Choroid plexus epithelial cell (primary cell): ENCODE measurements around the gene USP36.
"Not testable (repeated sequence)": the region's sequence is repeated elsewhere in the genome, so short reads cannot be mapped to it uniquely, and the experiment has no call there.

Experiments
- DNase-seq: peaks from one replicate; pipeline ENCODE4 v3.0.0-alpha.2; 2010; ENCODE audit warnings: low read depth
- H3K4me3 ChIP-seq: 2 replicates; pipeline ENCODE4 v1.5.1; 2011; ENCODE audit warnings: low read depth, mild to moderate bottlenecking, control low read depth, low read length, moderate library complexity
- TF ChIP-seq, protein P1 (sequence below): conservative IDR thresholded peaks from 2 replicates; pipeline ENCODE4 v1.5.1; 2011; ENCODE audit warnings: low read depth, mild to moderate bottlenecking, control low read depth, inconsistent platforms, low read length, moderate library complexity

Gene USP36

DNA sequence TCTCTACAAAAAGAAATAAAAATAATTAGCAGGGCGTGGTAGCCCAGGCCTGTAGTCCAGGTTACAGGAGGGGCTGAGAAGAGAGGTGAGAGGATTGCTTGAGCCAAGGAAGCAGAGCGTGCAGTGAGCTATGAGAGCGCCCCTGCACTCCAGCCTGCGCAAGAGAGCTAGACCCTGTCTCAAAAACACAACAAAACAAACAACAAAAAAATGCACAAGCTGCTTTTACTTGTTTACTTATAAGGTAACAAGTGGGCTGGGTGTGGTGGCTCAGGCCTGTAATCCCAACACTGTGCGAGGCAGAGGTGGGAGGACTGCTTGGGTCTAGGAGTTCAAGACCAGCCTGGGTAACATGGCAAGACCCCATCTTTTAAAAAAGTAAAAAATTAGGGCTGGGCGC is 60.3 kb downstream of the USP36 start:
- DNase-seq: no peak
- TF ChIP-seq, protein P1, sequence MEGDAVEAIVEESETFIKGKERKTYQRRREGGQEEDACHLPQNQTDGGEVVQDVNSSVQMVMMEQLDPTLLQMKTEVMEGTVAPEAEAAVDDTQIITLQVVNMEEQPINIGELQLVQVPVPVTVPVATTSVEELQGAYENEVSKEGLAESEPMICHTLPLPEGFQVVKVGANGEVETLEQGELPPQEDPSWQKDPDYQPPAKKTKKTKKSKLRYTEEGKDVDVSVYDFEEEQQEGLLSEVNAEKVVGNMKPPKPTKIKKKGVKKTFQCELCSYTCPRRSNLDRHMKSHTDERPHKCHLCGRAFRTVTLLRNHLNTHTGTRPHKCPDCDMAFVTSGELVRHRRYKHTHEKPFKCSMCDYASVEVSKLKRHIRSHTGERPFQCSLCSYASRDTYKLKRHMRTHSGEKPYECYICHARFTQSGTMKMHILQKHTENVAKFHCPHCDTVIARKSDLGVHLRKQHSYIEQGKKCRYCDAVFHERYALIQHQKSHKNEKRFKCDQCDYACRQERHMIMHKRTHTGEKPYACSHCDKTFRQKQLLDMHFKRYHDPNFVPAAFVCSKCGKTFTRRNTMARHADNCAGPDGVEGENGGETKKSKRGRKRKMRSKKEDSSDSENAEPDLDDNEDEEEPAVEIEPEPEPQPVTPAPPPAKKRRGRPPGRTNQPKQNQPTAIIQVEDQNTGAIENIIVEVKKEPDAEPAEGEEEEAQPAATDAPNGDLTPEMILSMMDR: no peak
- no peak overlapping the region for H3K4me3 ChIP-seq

DNA sequence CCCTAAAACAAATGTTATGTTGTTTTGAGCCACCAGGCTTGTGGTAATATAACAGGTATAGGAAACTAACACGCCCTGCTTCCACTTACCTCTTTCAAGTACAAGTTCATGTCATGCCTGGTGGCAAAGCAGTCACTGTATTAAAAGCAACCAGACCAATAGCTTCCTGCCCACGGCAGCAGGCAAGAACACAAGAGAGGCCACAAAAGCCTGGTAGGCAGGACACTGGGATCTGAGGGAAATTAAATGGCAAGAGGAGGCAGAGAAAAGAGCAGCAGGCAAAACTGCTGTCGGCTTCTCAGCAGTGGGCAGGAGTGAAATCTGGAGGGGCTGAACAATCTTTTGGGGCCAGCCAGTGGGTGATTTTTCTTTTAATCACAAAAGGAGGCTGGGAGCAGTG is 60.8 kb downstream of the USP36 start:
- no peak for DNase-seq
- TF ChIP-seq, protein P1: no peak
- H3K4me3 ChIP-seq: no peak overlapping the region

DNA sequence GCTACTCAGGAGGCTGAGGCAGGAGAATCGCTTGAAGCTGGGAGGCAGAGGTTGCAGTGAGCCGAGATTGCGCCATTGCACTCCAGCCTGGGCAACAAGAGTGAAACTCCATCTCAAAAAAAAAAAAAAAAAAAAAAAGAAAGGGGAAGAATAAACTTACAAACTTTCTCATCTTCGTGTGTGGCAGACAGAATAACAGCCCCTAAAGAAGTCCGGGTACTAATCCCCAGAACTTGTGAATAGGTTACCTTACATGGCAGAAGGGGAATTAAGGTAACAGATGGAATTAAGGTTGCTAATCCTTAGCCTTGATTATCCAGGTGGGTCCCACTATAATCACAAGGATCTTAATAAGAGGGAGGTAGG is 61.3 kb downstream of the USP36 start:
- DNase-seq, H3K4me3 ChIP-seq: not testable (repeated sequence)

DNA sequence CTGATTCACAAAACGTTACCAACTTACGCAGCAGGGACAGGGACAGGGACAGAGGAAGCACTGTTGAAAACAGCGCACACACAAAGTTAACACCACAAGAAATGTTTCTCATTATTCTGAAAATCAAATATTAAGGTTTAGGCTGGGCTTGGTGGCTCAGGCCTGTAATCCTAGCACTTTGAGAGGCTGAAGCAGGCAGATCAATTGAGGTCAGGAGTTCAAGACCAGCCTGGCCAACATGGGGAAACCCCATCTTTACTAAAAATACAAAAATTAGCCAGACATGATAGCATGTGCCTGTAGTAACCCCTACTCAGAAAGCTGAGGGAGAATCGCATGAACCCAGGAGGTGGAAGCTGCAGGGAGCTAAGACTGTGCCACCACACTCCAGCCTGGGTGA is 62.7 kb downstream of the USP36 start:
- TF ChIP-seq, protein P1: no peak
- no peak overlapping the region for H3K4me3 ChIP-seq
- no peak for DNase-seq

DNA sequence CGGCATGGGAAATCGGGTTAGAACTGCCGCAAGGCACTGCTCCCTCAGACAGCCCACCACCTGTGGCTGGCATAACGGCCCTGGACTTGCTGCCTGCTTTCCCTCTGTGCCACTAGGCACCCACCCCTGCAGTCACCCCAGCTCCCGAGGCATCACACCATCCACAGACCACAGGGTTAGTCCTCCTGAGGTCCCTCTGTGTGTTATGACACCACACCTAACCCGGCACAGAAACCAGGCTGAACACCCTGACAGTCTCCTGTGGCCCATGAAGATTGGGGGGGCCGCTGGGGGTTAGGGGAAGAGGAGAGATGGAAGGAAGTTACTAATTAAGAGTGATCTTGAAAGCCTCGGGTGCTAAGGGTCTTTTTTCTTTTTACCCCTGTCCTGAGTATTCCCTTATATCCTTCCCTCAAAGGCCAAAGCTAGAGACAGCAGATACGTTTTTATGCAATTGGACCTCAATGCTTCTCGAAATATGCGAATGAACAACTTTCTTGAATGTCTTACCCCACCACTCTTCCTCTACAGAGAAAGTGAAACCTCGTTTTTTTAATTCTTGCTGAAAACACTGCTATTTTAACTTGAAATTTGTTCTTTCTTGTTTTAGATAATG is 65.5 kb downstream of the USP36 start:
- TF ChIP-seq, protein P1: no peak
- no peak overlapping the region for H3K4me3 ChIP-seq
- DNase-seq: no peak

DNA sequence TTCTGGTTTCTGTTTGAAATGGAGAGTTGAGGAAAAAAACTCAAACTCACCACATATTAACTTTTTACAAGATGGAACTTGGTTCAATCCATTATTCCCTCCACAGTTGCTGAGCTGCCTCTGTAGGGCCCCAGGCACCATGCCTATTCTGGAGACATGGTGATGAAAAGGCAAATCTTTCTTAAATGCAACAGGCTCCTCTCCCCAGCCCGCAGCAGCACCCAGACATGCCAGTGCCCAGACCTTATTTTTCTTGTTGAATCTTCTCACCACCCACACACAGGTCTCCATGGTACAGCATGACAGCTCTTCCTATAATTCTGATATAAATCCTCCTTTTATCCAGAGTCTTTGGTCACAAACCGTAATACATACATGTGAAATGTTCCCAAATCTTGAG is 66.2 kb downstream of the USP36 start:
- H3K4me3 ChIP-seq: no peak overlapping the region
- TF ChIP-seq, protein P1: no peak
- no peak for DNase-seq

DNA sequence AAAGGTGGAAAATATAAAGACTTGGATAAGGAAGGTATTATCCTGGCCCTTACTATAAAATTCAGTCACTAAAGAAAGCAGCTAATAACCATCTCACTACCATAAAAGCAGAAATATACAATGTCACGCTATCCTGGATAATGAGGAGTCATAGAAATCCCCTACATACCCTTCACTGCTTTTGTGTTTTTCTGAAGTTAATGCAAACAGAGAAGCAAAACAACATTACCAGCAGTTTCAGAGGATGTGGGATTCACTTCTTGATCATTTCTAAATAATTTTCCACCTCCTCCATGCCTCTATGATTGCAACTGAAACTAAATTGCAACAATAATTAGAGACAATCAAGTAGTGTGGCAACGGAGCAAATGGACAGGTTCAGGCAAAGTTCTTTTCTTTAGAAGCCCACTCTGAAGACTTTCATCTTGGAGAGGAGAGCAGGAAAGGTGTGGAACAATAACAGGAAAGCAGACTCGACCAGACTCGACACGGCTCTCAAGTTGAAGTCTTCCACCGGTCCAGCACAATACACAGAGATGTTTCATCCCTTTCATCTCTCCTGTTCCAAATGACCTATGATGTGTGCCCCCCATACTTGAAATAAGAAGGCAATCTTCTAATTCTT is 68.7 kb downstream of the USP36 start:
- no peak overlapping the region for H3K4me3 ChIP-seq
- TF ChIP-seq, protein P1: no peak
- no peak for DNase-seq
